Measurements from ENCODE around the gene ISY1. TPM values are rescaled to one million over a fixed set of nuclear protein-coding genes. Genes with fewer than 3 reads are reported as not detected.

Gene ISY1
- total RNA-seq, 4 donors from 2014 or later = 6.0 to 26.3 (median 19.6) TPM

DNA sequence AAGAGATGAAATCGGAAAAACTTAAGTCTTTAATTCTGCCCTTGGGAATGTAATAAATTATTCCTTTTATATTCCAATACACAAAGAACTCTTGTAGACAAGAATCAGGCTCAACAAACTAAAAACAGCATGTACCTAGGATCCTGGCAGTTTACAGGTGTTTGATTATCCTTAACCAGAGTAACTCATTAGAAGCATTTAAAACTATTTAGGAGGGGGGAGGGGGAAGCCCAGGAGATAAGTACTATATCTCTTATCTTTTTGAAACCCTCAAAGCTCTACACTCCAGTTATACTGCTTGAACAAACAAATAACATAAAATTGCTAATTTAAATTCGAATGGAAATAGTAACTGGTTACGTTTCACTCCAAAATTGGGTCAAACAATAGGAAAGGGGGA lies 21.0 kb upstream of the ISY1 start:
- Histone ChIP-seq H3K27me3 (no peaks in the 10 kb centered on the region), H3K4me1 (peaks cover 32 to 81% (median 49%) of the 10 kb centered on the region in 3 donors), H3K36me3 (peaks cover 0 to 24% (median 0%) of the 10 kb centered on the region in 3 donors), H3K4me3 (peak overlapping the region; percentile 82 to 97 (median 89)), H3K9me3 (no peaks in the 10 kb centered on the region), H3K27ac (peak overlapping the region; percentile 98 to 99 (median 99))
- intact Hi-C loops (cut with DNase I) = no loop called here
- WGBS, 2 donors = 1 to 5% methylated on average over 3 of the region's 3 CpGs
- TF ChIP-seq, protein P1, sequence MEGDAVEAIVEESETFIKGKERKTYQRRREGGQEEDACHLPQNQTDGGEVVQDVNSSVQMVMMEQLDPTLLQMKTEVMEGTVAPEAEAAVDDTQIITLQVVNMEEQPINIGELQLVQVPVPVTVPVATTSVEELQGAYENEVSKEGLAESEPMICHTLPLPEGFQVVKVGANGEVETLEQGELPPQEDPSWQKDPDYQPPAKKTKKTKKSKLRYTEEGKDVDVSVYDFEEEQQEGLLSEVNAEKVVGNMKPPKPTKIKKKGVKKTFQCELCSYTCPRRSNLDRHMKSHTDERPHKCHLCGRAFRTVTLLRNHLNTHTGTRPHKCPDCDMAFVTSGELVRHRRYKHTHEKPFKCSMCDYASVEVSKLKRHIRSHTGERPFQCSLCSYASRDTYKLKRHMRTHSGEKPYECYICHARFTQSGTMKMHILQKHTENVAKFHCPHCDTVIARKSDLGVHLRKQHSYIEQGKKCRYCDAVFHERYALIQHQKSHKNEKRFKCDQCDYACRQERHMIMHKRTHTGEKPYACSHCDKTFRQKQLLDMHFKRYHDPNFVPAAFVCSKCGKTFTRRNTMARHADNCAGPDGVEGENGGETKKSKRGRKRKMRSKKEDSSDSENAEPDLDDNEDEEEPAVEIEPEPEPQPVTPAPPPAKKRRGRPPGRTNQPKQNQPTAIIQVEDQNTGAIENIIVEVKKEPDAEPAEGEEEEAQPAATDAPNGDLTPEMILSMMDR (IDR thresholded peaks at IDR 0.05) = no peak
- TF ChIP-seq POLR2A (IDR thresholded peaks at IDR 0.05) = no peak
- DNase-seq = no peak

DNA sequence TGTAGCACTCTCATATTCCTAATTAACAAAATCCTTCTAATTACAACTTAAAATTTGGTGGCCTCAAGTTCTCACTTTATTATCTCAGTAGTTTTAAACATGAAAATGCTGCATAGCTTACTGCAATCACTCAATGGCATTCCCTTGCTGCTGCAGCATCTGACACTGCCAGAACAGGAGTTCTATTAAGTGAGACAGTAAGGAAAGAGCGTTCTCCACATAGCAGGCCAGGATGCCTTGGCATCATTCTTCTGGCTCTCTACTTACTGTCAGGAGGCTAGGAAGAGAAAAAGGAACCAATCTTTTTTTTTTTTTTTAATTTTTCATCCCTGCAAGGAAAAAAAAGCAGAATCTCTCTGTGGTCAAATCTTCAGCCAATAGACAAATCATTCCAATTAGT lies 19.6 kb upstream of the ISY1 start:
- peak overlapping the region in 3 of 4 donors; percentile 82 to 97 (median 84) for H3K4me3 ChIP-seq
- intact Hi-C loops (cut with DNase I) = no loop called here
- no peak for DNase-seq

DNA sequence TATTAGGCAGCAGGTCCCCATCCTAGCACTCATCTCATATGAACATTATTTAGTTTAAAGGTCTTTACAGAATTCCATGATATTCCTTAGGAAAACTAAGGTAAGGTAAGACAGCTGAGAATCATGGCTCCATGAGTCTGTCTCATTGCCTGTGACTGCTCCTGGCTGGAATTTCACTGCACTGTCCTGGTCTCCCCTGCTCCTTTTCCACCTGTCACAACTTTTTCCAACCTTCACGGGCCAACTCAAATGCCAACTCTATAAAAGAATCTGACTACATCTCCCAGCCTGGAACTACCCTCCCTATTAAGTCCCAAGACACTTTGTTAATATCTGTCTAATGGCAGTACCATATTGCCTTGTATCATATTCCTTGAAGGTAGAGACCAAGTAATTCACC lies 15.2 kb upstream of the ISY1 start:
- TF ChIP-seq, protein P1 (IDR thresholded peaks at IDR 0.05) = no peak
- no peak for TF ChIP-seq POLR2A (IDR thresholded peaks at IDR 0.05)
- Histone ChIP-seq H3K27ac (no peak overlapping the region), H3K27me3 (no peaks in the 10 kb centered on the region), H3K4me3 (no peak overlapping the region), H3K4me1 (peaks cover 36 to 100% (median 77%) of the 10 kb centered on the region in 3 donors), H3K9me3 (no peaks in the 10 kb centered on the region), H3K36me3 (peaks cover 0 to 47% (median 6%) of the 10 kb centered on the region in 3 donors)
- intact Hi-C loops (cut with DNase I) = no loop called here
- DNase-seq = no peak
- 47 to 80% methylated on average over 1 of the region's 1 CpG for WGBS, 2 donors

More for the DNA sequence above, 19.6 kb upstream of the ISY1 start:
- TF ChIP-seq POLR2A (IDR thresholded peaks at IDR 0.05) = no peak
- TF ChIP-seq, protein P1 (IDR thresholded peaks at IDR 0.05) = no peak
- Histone ChIP-seq H3K9me3 (no peaks in the 10 kb centered on the region), H3K27ac (peak overlapping the region; percentile 50 to 99 (median 99)), H3K4me1 (peaks cover 36 to 83% (median 58%) of the 10 kb centered on the region in 3 donors), H3K36me3 (peaks cover 0 to 27% (median 0%) of the 10 kb centered on the region in 3 donors), H3K27me3 (no peaks in the 10 kb centered on the region)
- WGBS, 2 donors = 29 to 56% methylated on average over 1 of the region's 1 CpG

DNA sequence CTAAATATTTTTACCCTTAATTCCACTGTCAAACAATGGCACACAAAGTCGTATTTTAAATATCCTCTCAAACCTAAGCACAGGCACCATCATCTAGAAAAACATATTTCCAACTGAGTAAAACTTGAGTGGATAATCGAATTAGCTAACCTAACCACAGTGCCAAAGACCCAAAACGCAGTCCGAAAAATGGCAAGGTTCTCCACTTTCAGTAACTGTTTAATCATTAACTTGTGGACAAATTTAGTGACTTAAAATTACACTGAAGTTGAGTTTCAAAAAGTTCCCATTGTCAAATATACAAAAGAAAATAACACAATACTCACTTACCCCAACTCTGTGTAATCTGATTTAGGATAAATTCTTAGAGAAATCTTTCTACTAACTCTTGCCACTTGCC lies 12.9 kb upstream of the ISY1 start:
- Histone ChIP-seq H3K27ac (no peak overlapping the region), H3K4me3 (no peak overlapping the region), H3K27me3 (no peaks in the 10 kb centered on the region), H3K36me3 (peaks cover 7 to 66% (median 22%) of the 10 kb centered on the region in 3 donors), H3K9me3 (no peaks in the 10 kb centered on the region), H3K4me1 (peaks cover 19 to 81% (median 57%) of the 10 kb centered on the region in 3 donors)
- intact Hi-C loops (cut with DNase I) = no loop called here
- no peak for DNase-seq
- TF ChIP-seq POLR2A (IDR thresholded peaks at IDR 0.05) = no peak
- TF ChIP-seq, protein P1 (IDR thresholded peaks at IDR 0.05) = no peak
- WGBS, 2 donors = 45 to 56% methylated on average over 4 of the region's 4 CpGs

DNA sequence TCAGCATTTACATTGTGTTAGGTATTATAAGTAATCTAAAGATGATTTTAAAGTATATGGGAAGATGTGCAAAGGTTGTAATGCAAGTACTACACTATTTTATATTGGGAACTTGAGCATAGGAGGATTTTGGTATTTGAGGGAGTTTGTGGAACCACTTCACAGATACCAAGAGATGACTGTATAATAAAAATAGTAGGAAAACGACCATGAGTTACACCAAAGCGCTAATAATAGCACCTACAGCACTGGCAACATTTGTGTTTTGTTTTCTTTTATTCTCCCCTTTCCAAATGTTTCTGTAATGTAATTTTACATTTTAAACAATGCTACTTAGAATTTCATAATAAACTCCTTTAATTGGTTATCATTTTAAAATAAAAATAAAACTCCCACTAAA lies 12.3 kb upstream of the ISY1 start:
- no peak for DNase-seq
- Histone ChIP-seq H3K27ac (no peak overlapping the region), H3K4me3 (no peak overlapping the region), H3K9me3 (no peaks in the 10 kb centered on the region), H3K36me3 (peaks cover 7 to 66% (median 27%) of the 10 kb centered on the region in 3 donors), H3K4me1 (peaks cover 15 to 76% (median 52%) of the 10 kb centered on the region in 3 donors), H3K27me3 (no peaks in the 10 kb centered on the region)
- 38 to 43% methylated on average over 2 of the region's 2 CpGs for whole genome bisulfite sequencing, 2 donors
- intact Hi-C loops (cut with DNase I) = no loop called here
- TF ChIP-seq, protein P1 (IDR thresholded peaks at IDR 0.05) = no peak
- no peak for TF ChIP-seq POLR2A (IDR thresholded peaks at IDR 0.05)

Measured in esophagus squamous epithelium (tissue), 5 donors.